Measurements from ENCODE around the gene ATP2B3.
"Not testable (repeated sequence)": the region's sequence is repeated elsewhere in the genome, so short reads cannot be mapped to it uniquely, and the experiment has no call there.

The ATP2B3 gene

GRCh38 chrX:153603131-153603656 lies 85.8 kb downstream of the ATP2B3 start:
- no peak overlapping the region for H3K27ac ChIP-seq (ENCODE audit: low read depth, low read length)
- H3K9ac ChIP-seq (ENCODE audit: low read length in 5 of 5): no peak overlapping the region
- peaks cover 0 to 26% (median 13%) of the 10 kb centered on the region in 5 donors for H3K27me3 ChIP-seq (ENCODE audit: control insufficient read depth in 5 of 5, insufficient read depth in 4 of 5, low read length in 5 of 5)

GRCh38 chrX:153604666-153605380 lies 87.4 kb downstream of the ATP2B3 start:
- H3K27me3 ChIP-seq (ENCODE audit: control insufficient read depth in 5 of 5, insufficient read depth in 4 of 5, low read length in 5 of 5): peaks cover 0 to 32% (median 18%) of the 10 kb centered on the region in 5 donors
- not testable (repeated sequence) for H3K9ac ChIP-seq (ENCODE audit: low read length in 5 of 5)

More at GRCh38 chrX:153603131-153603656, 85.8 kb downstream of the ATP2B3 start:
- Histone ChIP-seq H3K4me1 (ENCODE audit: control insufficient read depth in 5 of 5, insufficient read depth in 5 of 5, low read length in 5 of 5) (peaks cover 0 to 22% (median 14%) of the 10 kb centered on the region in 5 donors), H3K36me3 (ENCODE audit: control insufficient read depth in 5 of 5, insufficient read depth in 5 of 5, low read length in 5 of 5) (no peaks in the 10 kb centered on the region), H3K4me3 (ENCODE audit: low read depth in 1 of 5, low read length in 5 of 5) (no peak overlapping the region), H3K9me3 (ENCODE audit: control insufficient read depth in 5 of 5, low read length in 5 of 5) (no peaks in the 10 kb centered on the region)

GRCh38 chrX:153606503-153606902 lies 89.1 kb downstream of the ATP2B3 start:
- Histone ChIP-seq H3K27me3 (ENCODE audit: control insufficient read depth in 5 of 5, insufficient read depth in 4 of 5, low read length in 5 of 5) (peaks cover 5 to 22% (median 18%) of the 10 kb centered on the region in 5 donors), H3K36me3 (ENCODE audit: control insufficient read depth in 5 of 5, insufficient read depth in 5 of 5, low read length in 5 of 5) (no peaks in the 10 kb centered on the region), H3K9ac (ENCODE audit: low read length in 5 of 5) (no peak overlapping the region), H3K27ac (ENCODE audit: low read depth, low read length) (no peak overlapping the region), H3K4me3 (ENCODE audit: low read depth in 1 of 5, low read length in 5 of 5) (no peak overlapping the region), H3K9me3 (ENCODE audit: control insufficient read depth in 5 of 5, low read length in 5 of 5) (no peaks in the 10 kb centered on the region), H3K4me1 (ENCODE audit: control insufficient read depth in 5 of 5, insufficient read depth in 5 of 5, low read length in 5 of 5) (peaks cover 0 to 16% (median 5%) of the 10 kb centered on the region in 5 donors)

More at GRCh38 chrX:153604666-153605380, 87.4 kb downstream of the ATP2B3 start:
- H3K4me3 ChIP-seq (ENCODE audit: low read depth in 1 of 5, low read length in 5 of 5); H3K27ac ChIP-seq (ENCODE audit: low read depth, low read length); H3K36me3 ChIP-seq (ENCODE audit: control insufficient read depth in 5 of 5, insufficient read depth in 5 of 5, low read length in 5 of 5); H3K9me3 ChIP-seq (ENCODE audit: control insufficient read depth in 5 of 5, low read length in 5 of 5): not testable (repeated sequence)
- peaks cover 0 to 17% (median 12%) of the 10 kb centered on the region in 5 donors for H3K4me1 ChIP-seq (ENCODE audit: control insufficient read depth in 5 of 5, insufficient read depth in 5 of 5, low read length in 5 of 5)

DNA sequence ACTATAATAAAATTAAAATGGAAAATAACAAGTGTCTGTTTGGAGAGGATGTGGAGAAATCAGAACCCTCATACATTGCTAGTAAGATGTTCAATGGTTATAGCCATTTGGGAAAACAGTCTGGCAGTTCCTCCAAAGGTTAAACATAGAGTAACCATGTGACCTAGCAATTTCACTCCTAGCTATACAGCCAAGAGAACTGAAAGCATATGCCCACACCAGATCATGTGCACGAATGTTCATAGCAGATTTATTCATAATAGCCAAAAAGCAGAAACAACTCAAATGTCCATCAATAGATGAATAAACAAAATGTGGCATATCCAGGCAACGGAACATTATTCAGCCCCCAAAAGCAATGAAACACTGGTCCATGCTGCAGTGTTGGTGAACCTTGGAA lies 90.9 kb downstream of the ATP2B3 start:
- Histone ChIP-seq H3K9ac (ENCODE audit: low read length in 5 of 5) (no peak overlapping the region), H3K4me1 (ENCODE audit: control insufficient read depth in 5 of 5, insufficient read depth in 5 of 5, low read length in 5 of 5) (peaks cover 0 to 22% (median 7%) of the 10 kb centered on the region in 5 donors), H3K9me3 (ENCODE audit: control insufficient read depth in 5 of 5, low read length in 5 of 5) (peaks cover 0 to under 1% (median 0%) of the 10 kb centered on the region in 5 donors), H3K4me3 (ENCODE audit: low read depth in 1 of 5, low read length in 5 of 5) (no peak overlapping the region), H3K27me3 (ENCODE audit: control insufficient read depth in 5 of 5, insufficient read depth in 4 of 5, low read length in 5 of 5) (peaks cover 8 to 23% (median 19%) of the 10 kb centered on the region in 5 donors), H3K27ac (ENCODE audit: low read depth, low read length) (no peak overlapping the region), H3K36me3 (ENCODE audit: control insufficient read depth in 5 of 5, insufficient read depth in 5 of 5, low read length in 5 of 5) (no peaks in the 10 kb centered on the region)

DNA sequence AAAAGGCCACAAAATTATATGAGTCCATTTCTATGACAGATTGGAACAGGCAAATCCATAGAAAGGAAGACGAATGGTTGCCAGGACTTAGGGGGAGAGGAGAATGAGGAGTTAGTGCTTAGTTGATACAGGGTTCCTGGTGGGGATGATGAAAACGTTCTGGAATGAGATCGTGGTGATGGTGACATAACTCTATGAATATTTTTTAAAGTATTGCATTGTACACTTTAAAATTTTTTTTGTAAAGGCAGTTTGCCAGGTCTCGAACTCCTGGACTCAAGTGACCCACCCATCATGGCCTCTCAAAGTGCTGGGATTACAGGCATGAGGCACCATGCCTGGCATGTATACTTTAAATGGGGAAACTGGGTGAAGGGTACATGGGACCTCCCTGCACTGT lies 91.4 kb downstream of the ATP2B3 start:
- H3K9me3 ChIP-seq (ENCODE audit: control insufficient read depth in 5 of 5, low read length in 5 of 5): peaks cover 0 to 5% (median 0%) of the 10 kb centered on the region in 5 donors
- H3K4me1 ChIP-seq (ENCODE audit: control insufficient read depth in 5 of 5, insufficient read depth in 5 of 5, low read length in 5 of 5): peaks cover 0 to 22% (median 7%) of the 10 kb centered on the region in 5 donors
- no peak overlapping the region for H3K4me3 ChIP-seq (ENCODE audit: low read depth in 1 of 5, low read length in 5 of 5)
- H3K27ac ChIP-seq (ENCODE audit: low read depth, low read length): no peak overlapping the region
- no peaks in the 10 kb centered on the region for H3K36me3 ChIP-seq (ENCODE audit: control insufficient read depth in 5 of 5, insufficient read depth in 5 of 5, low read length in 5 of 5)
- H3K27me3 ChIP-seq (ENCODE audit: control insufficient read depth in 5 of 5, insufficient read depth in 4 of 5, low read length in 5 of 5): peaks cover 8 to 24% (median 16%) of the 10 kb centered on the region in 5 donors
- no peak overlapping the region for H3K9ac ChIP-seq (ENCODE audit: low read length in 5 of 5)

DNA sequence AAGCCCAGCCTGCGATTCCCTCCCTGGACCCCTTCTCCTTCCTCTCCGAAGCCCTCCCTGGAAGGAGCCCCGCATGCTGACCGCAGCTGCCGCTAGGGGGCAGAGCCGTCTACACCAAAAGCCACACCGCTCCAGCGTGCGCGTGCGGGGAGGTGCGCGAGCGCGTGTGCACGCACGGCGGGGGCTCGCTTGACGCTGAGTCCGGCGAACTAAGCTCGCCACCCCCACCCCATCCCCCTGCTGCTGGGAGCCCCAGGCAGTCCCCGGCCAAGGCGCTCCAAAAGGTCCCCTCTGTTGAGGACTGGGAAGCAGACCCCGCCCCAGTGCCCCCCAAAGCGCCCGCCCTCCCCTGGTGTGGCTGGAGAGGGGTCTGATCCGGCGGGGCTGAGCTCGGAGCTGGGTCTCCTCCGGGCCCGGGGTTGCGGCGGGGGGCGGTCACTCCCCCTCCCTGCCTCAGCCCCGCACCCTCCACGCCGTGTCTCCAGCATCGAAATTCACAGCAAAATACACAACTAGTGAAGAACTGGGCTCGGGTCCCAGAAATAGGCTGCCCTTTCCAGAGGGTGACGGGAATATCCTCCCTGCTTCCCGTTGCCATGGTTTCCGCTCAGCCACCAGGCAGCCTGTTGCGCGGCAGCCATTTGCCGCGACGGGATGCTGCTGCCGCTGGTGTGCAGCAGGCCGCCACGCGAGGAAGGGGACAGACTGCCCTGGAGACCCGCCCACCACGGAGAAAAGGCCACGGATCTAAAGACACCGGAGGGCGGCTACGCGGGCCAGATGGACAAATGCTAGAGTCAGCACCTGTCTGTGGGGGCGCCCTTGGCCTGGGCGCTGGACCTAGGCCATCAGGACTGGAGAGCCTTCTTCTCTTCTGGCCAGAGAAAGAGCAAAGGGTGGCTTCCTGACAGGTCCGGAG lies 92.7 kb downstream of the ATP2B3 start:
- H3K9me3 ChIP-seq (ENCODE audit: control insufficient read depth in 5 of 5, low read length in 5 of 5): peaks cover 0 to 9% (median 5%) of the 10 kb centered on the region in 5 donors
- no peak overlapping the region for H3K27ac ChIP-seq (ENCODE audit: low read depth, low read length)
- H3K4me3 ChIP-seq (ENCODE audit: low read depth in 1 of 5, low read length in 5 of 5): peak overlapping the region in 2 of 5 donors; percentile 38 to 46
- peaks cover 8 to 28% (median 17%) of the 10 kb centered on the region in 5 donors for H3K27me3 ChIP-seq (ENCODE audit: control insufficient read depth in 5 of 5, insufficient read depth in 4 of 5, low read length in 5 of 5)
- H3K4me1 ChIP-seq (ENCODE audit: control insufficient read depth in 5 of 5, insufficient read depth in 5 of 5, low read length in 5 of 5): peaks cover 0 to 22% (median 7%) of the 10 kb centered on the region in 5 donors
- no peak overlapping the region for H3K9ac ChIP-seq (ENCODE audit: low read length in 5 of 5)
- H3K36me3 ChIP-seq (ENCODE audit: control insufficient read depth in 5 of 5, insufficient read depth in 5 of 5, low read length in 5 of 5): no peaks in the 10 kb centered on the region

GRCh38 chrX:153610836-153611213 lies 93.4 kb downstream of the ATP2B3 start:
- H3K9me3 ChIP-seq (ENCODE audit: control insufficient read depth in 5 of 5, low read length in 5 of 5): peaks cover 0 to 9% (median 5%) of the 10 kb centered on the region in 5 donors
- no peak overlapping the region for H3K9ac ChIP-seq (ENCODE audit: low read length in 5 of 5)

DNA sequence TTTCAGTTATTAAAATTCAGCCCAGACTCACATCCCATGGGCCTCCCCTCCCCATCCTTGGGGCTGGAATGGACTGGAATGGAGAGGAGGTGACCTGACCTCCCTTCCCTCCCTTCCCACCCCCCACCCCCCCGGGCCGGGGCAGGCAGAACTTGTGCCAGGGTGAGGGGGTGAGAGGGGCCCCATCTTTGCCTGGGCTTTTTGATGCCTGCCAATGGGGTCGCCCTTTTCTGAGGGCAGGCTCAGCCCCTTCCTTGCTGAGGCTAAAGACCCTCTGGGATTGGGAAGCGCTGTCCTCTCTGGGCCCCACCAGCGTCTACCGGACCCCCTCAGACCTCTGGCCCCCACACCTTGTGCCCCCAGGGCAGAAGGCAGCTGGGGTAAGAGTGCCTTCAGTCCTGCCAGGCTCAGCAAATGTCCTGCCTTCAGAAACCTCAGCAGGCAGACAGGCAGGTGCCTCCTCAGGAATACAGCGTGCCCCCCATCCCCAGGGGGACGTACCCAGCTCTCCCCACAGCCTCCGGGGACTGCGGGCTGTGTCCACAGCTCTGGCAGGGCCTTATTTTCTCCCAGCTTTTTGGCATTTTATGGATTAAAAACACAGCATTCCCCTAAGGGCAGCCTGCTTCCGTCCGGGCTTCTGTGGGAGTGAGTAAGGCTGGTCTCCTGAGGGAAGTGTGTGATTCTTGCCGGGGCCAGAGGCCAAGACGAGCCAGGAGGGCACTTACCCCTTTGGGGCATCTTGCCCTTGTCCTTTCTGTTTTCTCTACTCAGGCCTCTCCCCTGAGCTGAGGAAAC lies 94.1 kb downstream of the ATP2B3 start:
- H3K9ac ChIP-seq (ENCODE audit: low read length in 5 of 5): no peak overlapping the region
- no peaks in the 10 kb centered on the region for H3K36me3 ChIP-seq (ENCODE audit: control insufficient read depth in 5 of 5, insufficient read depth in 5 of 5, low read length in 5 of 5)
- peaks cover 0 to 11% (median 5%) of the 10 kb centered on the region in 5 donors for H3K9me3 ChIP-seq (ENCODE audit: control insufficient read depth in 5 of 5, low read length in 5 of 5)
- H3K27ac ChIP-seq (ENCODE audit: low read depth, low read length): no peak overlapping the region
- H3K4me3 ChIP-seq (ENCODE audit: low read depth in 1 of 5, low read length in 5 of 5): no peak overlapping the region
- H3K27me3 ChIP-seq (ENCODE audit: control insufficient read depth in 5 of 5, insufficient read depth in 4 of 5, low read length in 5 of 5): peaks cover 8 to 30% (median 17%) of the 10 kb centered on the region in 5 donors
- H3K4me1 ChIP-seq (ENCODE audit: control insufficient read depth in 5 of 5, insufficient read depth in 5 of 5, low read length in 5 of 5): peaks cover 0 to 22% (median 7%) of the 10 kb centered on the region in 5 donors

More at GRCh38 chrX:153610836-153611213, 93.4 kb downstream of the ATP2B3 start:
- no peak overlapping the region for H3K27ac ChIP-seq (ENCODE audit: low read depth, low read length)
- H3K36me3 ChIP-seq (ENCODE audit: control insufficient read depth in 5 of 5, insufficient read depth in 5 of 5, low read length in 5 of 5): no peaks in the 10 kb centered on the region
- H3K4me3 ChIP-seq (ENCODE audit: low read depth in 1 of 5, low read length in 5 of 5): peak overlapping the region in 1 of 5 donors; percentile 46
- peaks cover 8 to 28% (median 17%) of the 10 kb centered on the region in 5 donors for H3K27me3 ChIP-seq (ENCODE audit: control insufficient read depth in 5 of 5, insufficient read depth in 4 of 5, low read length in 5 of 5)
- peaks cover 0 to 22% (median 7%) of the 10 kb centered on the region in 5 donors for H3K4me1 ChIP-seq (ENCODE audit: control insufficient read depth in 5 of 5, insufficient read depth in 5 of 5, low read length in 5 of 5)

DNA sequence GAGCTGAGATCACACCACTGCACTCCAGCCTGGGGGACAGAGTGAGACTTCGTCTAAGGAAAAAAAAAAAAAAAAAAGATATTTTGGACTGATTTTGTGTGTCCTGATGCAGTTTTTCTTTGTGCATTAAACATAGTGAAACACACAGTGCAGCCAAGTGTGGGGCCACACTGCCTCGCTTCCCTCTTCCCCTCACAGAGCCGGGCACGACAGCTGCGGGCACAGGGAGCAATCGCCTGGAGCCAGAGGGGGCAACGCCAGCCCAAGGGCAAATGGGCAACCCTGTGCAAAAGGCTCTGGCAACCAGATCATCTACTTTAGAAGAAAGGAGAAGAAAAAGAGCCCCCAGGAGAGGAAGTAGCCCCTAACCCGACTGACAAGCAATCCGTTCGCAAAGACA lies 95.0 kb downstream of the ATP2B3 start:
- H3K27ac ChIP-seq (ENCODE audit: low read depth, low read length): no peak overlapping the region
- peaks cover 0 to 11% (median 5%) of the 10 kb centered on the region in 5 donors for H3K9me3 ChIP-seq (ENCODE audit: control insufficient read depth in 5 of 5, low read length in 5 of 5)
- H3K27me3 ChIP-seq (ENCODE audit: control insufficient read depth in 5 of 5, insufficient read depth in 4 of 5, low read length in 5 of 5): peaks cover 8 to 34% (median 14%) of the 10 kb centered on the region in 5 donors
- H3K9ac ChIP-seq (ENCODE audit: low read length in 5 of 5): no peak overlapping the region
- peaks cover 0 to 22% (median 7%) of the 10 kb centered on the region in 5 donors for H3K4me1 ChIP-seq (ENCODE audit: control insufficient read depth in 5 of 5, insufficient read depth in 5 of 5, low read length in 5 of 5)
- H3K36me3 ChIP-seq (ENCODE audit: control insufficient read depth in 5 of 5, insufficient read depth in 5 of 5, low read length in 5 of 5): no peaks in the 10 kb centered on the region
- no peak overlapping the region for H3K4me3 ChIP-seq (ENCODE audit: low read depth in 1 of 5, low read length in 5 of 5)

Data from subcutaneous abdominal adipose tissue (tissue), 5 donors.